CD4-positive, alpha-beta T cell treated with Interleukin-10 for 1 hour (primary cell): Measurements from ENCODE around the gene SMARCA2.
A peak's percentile ranks its signal among the peaks of the same experiment; 100 is the strongest.

Experiments
- DNase-seq: peaks from one replicate; pipeline ENCODE4 v3.0.0-alpha.2; 2020

The SMARCA2 gene

DNA sequence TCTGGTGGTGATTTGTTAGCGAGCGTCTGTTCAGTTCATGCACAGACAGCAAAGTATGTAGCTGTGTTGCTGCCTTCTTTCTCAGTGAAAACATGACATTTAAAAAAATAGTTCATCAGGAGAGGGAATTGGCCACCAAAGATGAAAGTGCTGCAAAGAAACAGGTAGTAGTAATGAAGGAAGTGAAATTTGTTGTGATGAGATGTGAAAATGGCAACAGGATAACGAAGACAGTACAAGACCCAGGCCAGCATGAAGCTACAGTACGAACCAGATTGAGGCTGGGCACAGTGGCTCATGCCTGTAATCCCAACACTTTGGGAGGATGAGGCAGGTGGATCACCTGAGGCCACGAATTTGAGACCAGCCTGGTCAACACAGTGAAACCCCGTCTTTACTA, 136.0 kb downstream of the SMARCA2 start:
- DNase-seq = no peak

DNA sequence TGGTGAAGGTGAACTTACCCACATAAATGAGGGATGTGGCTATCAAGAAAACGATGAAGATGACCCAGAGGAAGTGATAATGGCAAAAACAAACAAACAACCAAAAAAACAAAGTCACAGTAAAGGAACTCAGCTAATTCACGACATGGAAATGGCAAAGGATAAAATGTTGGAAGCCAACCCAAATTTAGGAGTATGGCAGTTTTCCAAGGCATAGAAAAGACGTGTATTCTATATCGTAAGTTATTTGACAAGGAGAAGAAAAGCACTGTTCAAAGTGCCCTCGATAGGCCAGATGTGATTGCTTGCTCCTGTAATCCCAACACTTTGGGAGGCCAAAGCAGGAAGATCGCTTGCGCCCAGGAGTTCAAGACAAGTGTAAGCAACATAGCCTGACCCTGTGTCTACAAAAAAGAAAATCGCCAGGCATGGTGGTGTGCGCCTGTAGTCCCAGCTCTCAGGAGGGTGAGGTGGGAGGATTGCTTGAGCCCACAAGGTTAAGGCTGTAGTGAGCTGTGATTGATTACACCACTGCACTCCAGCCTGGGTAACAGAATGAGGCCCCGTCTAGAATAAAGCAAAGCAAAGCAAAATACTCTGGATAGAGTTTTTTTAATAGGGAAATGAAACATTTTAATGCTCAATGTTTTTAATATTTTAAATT, 138.0 kb downstream of the SMARCA2 start:
- no peak for DNase-seq

DNA sequence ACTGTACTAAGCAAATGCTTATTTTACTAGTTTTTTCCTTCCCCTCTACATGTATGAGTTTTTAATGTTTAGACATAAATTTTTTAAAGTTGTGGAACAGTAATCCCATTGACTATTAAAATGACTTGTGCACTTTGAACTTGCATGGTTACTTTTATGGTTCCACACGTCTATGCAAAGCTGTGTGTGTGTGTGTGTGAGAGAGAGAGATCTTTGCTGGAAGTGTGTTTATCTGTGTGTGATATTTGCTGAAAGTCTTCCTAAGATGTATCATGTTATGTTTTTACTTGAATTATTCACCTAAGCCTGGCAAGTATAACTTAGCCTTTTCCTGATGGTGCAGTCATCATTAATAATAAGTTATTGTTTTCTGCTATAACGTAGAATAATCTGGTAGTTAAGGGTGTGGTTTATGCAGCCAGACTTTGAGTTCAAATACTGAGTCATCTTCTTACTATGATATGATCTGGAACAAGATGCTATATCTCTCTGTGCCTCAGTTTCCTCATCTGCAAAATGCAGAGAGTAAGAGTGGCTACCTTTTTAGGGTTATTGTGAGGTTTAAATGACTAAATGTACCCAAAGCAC, 138.6 kb downstream of the SMARCA2 start:
- no peak for DNase-seq

- no peak for DNase-seq
Observed at GRCh38 chr9:2154731-2155130, 139.6 kb downstream of the SMARCA2 start.

DNA sequence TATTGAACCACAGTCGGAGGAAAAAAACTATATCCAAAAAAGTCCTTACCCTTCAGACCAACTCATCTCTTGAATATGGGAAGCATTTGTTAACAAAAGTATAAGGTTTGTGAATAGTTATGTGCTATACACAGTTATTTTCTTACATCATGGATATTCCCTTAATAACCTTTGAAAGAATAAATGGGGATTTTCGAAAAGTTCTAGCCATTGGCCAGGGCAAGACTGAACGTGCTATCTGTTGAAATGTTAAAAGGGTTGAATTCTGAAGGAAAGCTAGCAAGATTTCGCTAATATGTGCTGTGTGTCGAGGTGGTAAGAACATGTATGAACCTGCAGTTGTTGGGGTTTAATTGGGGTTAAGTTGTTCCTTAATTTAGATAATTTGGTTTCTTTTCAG, 140.8 kb downstream of the SMARCA2 start:
- no peak for DNase-seq

- peak; percentile 21 for DNase-seq
Observed at GRCh38 chr9:2157277-2158110, 142.3 kb downstream of the SMARCA2 start.

- peak; percentile 68 for DNase-seq
Observed at GRCh38 chr9:2158111-2158610, 143.0 kb downstream of the SMARCA2 start.

DNA sequence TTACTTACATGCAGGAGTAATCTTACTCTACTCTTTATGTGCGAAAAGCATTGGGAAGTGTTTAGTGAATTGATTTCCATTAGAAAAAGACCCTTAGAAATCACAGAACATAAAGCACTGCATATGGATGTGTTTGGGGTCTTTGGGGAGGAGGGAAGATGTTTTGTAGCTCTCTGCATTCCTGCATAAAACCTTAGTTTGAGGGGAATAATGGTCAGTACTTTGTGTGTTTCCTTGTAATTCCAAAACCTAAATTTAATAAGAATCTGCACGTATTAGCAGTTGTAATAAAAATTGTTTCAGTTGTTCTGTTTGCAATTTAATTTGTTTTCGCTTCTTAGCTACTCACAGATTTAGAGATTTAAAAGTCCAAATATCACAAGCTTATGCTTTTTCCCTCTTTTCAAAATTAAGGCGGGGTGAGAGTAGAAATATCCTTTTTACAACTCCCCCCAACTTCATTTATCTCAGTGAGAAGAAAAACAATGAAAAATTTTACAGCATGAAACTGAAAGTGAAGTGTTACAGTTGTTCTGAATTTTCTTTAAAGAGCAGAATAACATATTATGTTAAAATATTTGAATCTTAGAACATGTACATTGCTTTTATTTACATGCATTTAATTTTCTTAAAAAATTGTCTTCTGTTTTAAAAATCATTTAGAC, 143.8 kb downstream of the SMARCA2 start:
- DNase-seq = no peak

GRCh38 chr9:2159521-2160454, 144.6 kb downstream of the SMARCA2 start:
- no peak for DNase-seq

DNA sequence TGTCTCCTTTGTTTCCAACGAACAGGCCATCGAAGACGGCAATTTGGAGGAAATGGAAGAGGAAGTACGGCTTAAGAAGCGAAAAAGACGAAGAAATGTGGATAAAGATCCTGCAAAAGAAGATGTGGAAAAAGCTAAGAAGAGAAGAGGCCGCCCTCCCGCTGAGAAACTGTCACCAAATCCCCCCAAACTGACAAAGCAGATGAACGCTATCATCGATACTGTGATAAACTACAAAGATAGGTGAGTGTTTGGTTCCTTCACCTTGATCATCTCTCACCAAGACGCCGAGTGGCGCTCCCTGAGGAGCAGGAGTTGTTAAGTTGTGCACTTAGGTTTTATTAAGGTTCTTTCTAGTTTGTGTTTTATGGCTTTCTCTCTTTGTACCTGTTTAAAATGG, 146.5 kb downstream of the SMARCA2 start:
- no peak for DNase-seq

- DNase-seq = no peak
Observed at GRCh38 chr9:2163231-2163885, 148.2 kb downstream of the SMARCA2 start.

- no peak for DNase-seq
Observed at GRCh38 chr9:2164268-2164667, 149.1 kb downstream of the SMARCA2 start.

- no peak for DNase-seq
Observed at GRCh38 chr9:2166203-2166602, 151.1 kb downstream of the SMARCA2 start.

DNA sequence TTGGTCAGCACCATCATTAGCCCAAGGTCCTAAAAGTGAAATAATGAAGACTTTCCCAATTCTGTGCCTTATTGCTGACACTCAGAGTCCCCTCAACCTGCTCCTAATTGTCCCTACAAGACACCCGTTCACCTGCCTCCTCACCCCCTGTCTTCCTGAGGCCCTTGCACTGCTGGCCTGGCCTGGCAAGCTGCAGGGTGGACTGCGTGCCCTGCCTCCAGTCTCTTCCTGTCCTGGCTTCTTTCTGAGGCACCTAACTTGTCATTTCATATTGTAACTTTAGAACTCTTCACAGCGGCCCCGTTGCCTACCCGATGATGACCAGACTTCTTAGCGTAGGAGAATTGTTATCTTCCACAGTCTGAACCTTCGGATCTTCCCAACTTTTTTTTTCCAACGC, 153.9 kb downstream of the SMARCA2 start:
- DNase-seq = no peak

GRCh38 chr9:2170722-2171121, 155.6 kb downstream of the SMARCA2 start:
- DNase-seq = no peak

DNA sequence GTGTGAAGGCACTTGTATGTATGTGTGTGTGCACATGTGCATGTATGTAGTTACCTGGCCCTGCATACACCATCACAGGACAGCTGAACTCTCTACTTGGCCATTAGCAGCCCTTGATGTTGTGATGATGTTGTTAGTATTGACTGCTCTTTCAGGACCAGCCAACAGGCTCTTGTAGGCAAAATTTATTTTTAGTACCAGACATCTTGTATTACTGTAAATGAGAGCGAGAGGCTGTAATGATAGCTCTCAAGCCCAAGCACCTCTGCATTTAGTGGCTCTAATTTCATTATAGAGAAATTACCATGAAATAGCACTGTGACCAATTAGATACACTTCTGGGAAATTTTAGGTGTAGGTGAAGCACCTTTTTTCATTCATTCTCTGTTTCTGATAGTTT, 158.0 kb downstream of the SMARCA2 start:
- DNase-seq = no peak

GRCh38 chr9:2173861-2174260, 158.7 kb downstream of the SMARCA2 start:
- no peak for DNase-seq

GRCh38 chr9:2174306-2174705, 159.2 kb downstream of the SMARCA2 start:
- DNase-seq = no peak

DNA sequence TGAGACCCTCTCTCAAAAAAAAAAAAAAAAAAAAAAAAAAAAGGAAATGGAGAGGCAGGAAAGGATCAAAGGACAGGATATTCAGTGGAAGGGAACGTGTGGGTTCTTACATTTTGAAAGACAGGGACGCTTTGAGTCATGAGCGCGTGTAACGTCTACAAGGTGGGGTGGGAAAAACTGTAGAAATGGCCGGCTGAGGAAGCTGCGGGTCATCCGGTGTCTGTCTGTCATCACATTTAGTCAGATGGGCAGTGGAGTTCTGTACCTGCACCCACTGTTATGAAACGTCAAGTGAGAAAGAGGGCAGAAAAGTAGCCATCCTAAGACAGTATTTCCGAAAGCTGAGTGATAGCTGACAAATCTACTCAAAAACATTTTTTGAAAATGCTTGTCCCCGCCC, 159.8 kb downstream of the SMARCA2 start:
- DNase-seq = no peak

DNA sequence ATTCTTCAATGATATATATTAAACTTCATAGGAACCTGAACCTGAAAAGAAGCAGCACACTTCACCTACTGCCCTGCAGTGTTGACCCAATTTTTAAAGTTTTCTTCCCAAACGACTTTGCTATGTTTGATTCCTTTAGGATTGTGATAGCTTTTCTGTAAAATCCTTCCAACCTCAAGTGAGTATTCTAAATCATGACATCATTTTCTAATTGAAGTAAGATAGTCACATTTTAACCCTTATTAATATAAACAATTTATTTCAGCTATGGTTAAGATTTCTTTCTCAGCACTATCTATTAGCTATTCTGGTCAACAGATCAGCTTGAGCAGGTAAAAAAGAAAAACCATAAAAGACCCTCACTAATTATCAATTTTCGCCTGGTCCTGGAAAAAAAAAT, 162.0 kb downstream of the SMARCA2 start:
- DNase-seq = no peak

DNA sequence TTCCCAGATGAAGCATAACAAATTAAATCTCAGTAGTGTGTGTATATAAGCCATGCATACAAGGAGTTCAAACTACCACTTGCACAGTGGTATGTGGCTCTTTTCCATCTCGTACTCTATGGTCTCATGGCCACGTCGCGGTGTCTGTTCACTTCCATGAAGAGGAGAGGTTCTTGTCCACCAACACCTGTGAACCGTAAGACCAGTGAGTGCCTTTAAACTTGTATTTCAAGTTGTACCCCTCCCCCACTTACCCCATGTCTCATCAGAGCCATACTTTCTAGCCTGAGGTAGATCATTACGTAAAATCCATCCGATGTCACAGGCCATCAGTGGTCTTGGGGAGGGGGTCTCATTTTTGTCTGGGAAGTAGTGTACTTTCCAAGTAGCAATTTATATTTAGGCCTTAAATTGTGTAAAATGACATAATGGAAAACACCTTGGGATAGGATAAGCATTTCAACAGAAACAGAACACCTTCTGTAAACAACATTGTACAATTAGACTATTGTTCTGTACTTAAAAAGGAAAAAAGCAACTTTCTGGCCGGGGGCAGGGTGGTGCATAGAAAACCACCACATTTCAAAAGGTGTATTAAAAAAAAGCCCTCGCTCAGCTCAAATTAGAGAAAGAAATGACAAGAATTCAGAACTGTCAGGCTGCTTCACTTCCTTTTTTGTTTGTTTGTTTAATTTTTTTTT, 163.0 kb downstream of the SMARCA2 start:
- DNase-seq = no peak
